ENCODE results near the gene EZH2. TPM values are rescaled to one million over a fixed set of nuclear protein-coding genes. Genes with fewer than 3 reads are reported as not detected.

The EZH2 gene
- total RNA-seq, 2 experiments from 2014 or later, result 117 to 126 TPM

- peak; percentile 45 for DNase-seq
- POLR2A ChIA-PET, result interaction anchor here (1.3 to 1.7 kb wide), 3 partner anchors 27 to 85 kb away, joined by 4 to 7 read pairs (median 4); partner anchors contain the start of gene EZH2
- intact Hi-C loops (cut with DNase I, micrococcal nuclease), result loop anchor here (1.0 to 2.0 kb wide), 6 partner anchors 26 to 109 kb away; no protein-coding TSS in a partner anchor
- H3K9me3 Mint-ChIP-seq (ENCODE audit: low read depth), result no peaks in the 10 kb centered on the region
- ATAC-seq, result peak; percentile 87
- peaks cover 42% of the 10 kb centered on the region for H3K4me1 Mint-ChIP-seq
- H3K4me3 Mint-ChIP-seq, result peak overlapping the region; percentile 9
- H3K27me3 Mint-ChIP-seq, result no peaks in the 10 kb centered on the region
- H3K36me3 Mint-ChIP-seq (ENCODE audit: low read depth), result peaks cover 10% of the 10 kb centered on the region
- H3K27ac Mint-ChIP-seq, result peak overlapping the region; percentile 59
- CTCF ChIA-PET, result interaction anchor here (0.7 to 3.1 kb wide), 22 partner anchors 10 to 292 kb away, joined by 3 to 32 read pairs (median 4); no protein-coding TSS in a partner anchor
Observed at GRCh38 chr7:148856891-148857290, 27.2 kb downstream of the EZH2 start.

GRCh38 chr7:148856578-148856881 lies 27.6 kb downstream of the EZH2 start:
- DNase-seq (no peak), ATAC-seq (no peak)
- Mint-ChIP-seq H3K9me3 (ENCODE audit: low read depth) (no peaks in the 10 kb centered on the region), H3K4me1 (peaks cover 41% of the 10 kb centered on the region), H3K27ac (peak overlapping the region; percentile 78), H3K36me3 (ENCODE audit: low read depth) (peaks cover 8% of the 10 kb centered on the region), H3K27me3 (no peaks in the 10 kb centered on the region), H3K4me3 (no peak overlapping the region)
- ChIA-PET POLR2A (interaction anchor here (1.3 to 1.7 kb wide), 3 partner anchors 27 to 85 kb away, joined by 4 to 7 read pairs (median 4); partner anchors contain the start of gene EZH2), CTCF (interaction anchor here (0.8 to 3.1 kb wide), 27 partner anchors 10 to 292 kb away, joined by 3 to 32 read pairs (median 4); no protein-coding TSS in a partner anchor)
- intact Hi-C loops (cut with DNase I, micrococcal nuclease), result loop anchor here (1.0 to 2.0 kb wide), 5 partner anchors 26 to 110 kb away; no protein-coding TSS in a partner anchor

- ATAC-seq (no peak), DNase-seq (no peak)
- ChIA-PET CTCF (interaction anchor here (0.6 to 3.1 kb wide), 6 partner anchors 9 to 591 kb away, joined by 3 to 26 read pairs (median 6); no protein-coding TSS in a partner anchor), POLR2A (no interaction called here)
- H3K27me3 Mint-ChIP-seq, result no peaks in the 10 kb centered on the region
- H3K36me3 Mint-ChIP-seq (ENCODE audit: low read depth), result peaks cover 8% of the 10 kb centered on the region
- H3K9me3 Mint-ChIP-seq (ENCODE audit: low read depth), result no peaks in the 10 kb centered on the region
- intact Hi-C loops (cut with DNase I, micrococcal nuclease), result no loop called here
- H3K4me3 Mint-ChIP-seq, result no peak overlapping the region
- H3K4me1 Mint-ChIP-seq, result peaks cover 47% of the 10 kb centered on the region
- no peak overlapping the region for H3K27ac Mint-ChIP-seq
Observed at GRCh38 chr7:148854983-148855382, 29.1 kb downstream of the EZH2 start.

GRCh38 chr7:148852272-148852671 lies 31.8 kb downstream of the EZH2 start:
- no peaks in the 10 kb centered on the region for H3K9me3 Mint-ChIP-seq (ENCODE audit: low read depth)
- ATAC-seq, result no peak
- H3K27ac Mint-ChIP-seq, result no peak overlapping the region
- H3K4me3 Mint-ChIP-seq, result no peak overlapping the region
- POLR2A ChIA-PET, result no interaction called here
- no peak for DNase-seq
- no peaks in the 10 kb centered on the region for H3K27me3 Mint-ChIP-seq
- intact Hi-C loops (cut with DNase I, micrococcal nuclease), result no loop called here
- peaks cover 2% of the 10 kb centered on the region for H3K36me3 Mint-ChIP-seq (ENCODE audit: low read depth)
- H3K4me1 Mint-ChIP-seq, result peaks cover 56% of the 10 kb centered on the region
- CTCF ChIA-PET, result interaction anchor here (1.4 to 1.5 kb wide), 2 partner anchors 35 to 89 kb away, joined by 3 to 7 read pairs; no protein-coding TSS in a partner anchor

- Mint-ChIP-seq H3K4me3 (no peak overlapping the region), H3K4me1 (peaks cover 50% of the 10 kb centered on the region), H3K27ac (no peak overlapping the region), H3K9me3 (ENCODE audit: low read depth) (no peaks in the 10 kb centered on the region), H3K36me3 (ENCODE audit: low read depth) (peaks cover 8% of the 10 kb centered on the region), H3K27me3 (no peaks in the 10 kb centered on the region)
- ChIA-PET POLR2A (no interaction called here), CTCF (interaction anchor here (0.6 to 1.5 kb wide), 4 partner anchors 9 to 178 kb away, joined by 3 to 4 read pairs (median 3); partner anchors contain the start of gene PDIA4)
- ATAC-seq (no peak), DNase-seq (no peak)
- intact Hi-C loops (cut with DNase I, micrococcal nuclease), result no loop called here
Observed at GRCh38 chr7:148850564-148850963, 33.5 kb downstream of the EZH2 start.

GRCh38 chr7:148849393-148850098 lies 34.5 kb downstream of the EZH2 start:
- no peak for DNase-seq
- Mint-ChIP-seq H3K27ac (no peak overlapping the region), H3K4me1 (peaks cover 46% of the 10 kb centered on the region), H3K9me3 (ENCODE audit: low read depth) (no peaks in the 10 kb centered on the region), H3K4me3 (no peak overlapping the region), H3K36me3 (ENCODE audit: low read depth) (peaks cover 13% of the 10 kb centered on the region), H3K27me3 (no peaks in the 10 kb centered on the region)
- CTCF ChIA-PET, result no interaction called here
- no peak for ATAC-seq
- intact Hi-C loops (cut with DNase I, micrococcal nuclease), result no loop called here
- POLR2A ChIA-PET, result no interaction called here

- ATAC-seq, result no peak
Observed at GRCh38 chr7:148847815-148848734, 36.0 kb downstream of the EZH2 start.

GRCh38 chr7:148838905-148839304 lies 45.2 kb downstream of the EZH2 start:
- Mint-ChIP-seq H3K27ac (peak overlapping the region; percentile 42), H3K4me1 (peaks cover 27% of the 10 kb centered on the region), H3K4me3 (no peak overlapping the region), H3K27me3 (no peaks in the 10 kb centered on the region), H3K9me3 (ENCODE audit: low read depth) (peaks cover 1% of the 10 kb centered on the region), H3K36me3 (ENCODE audit: low read depth) (peaks cover 59% of the 10 kb centered on the region)
- no peak for DNase-seq
- intact Hi-C loops (cut with DNase I, micrococcal nuclease), result loop anchor here in 1 of 2 experiments (5.0 kb wide), 1 partner anchor 33 kb away; no protein-coding TSS in a partner anchor
- ChIA-PET POLR2A (no interaction called here), CTCF (interaction anchor here (0.7 kb wide), 1 partner anchor 159 kb away, joined by 3 read pairs; no protein-coding TSS in a partner anchor)
- ATAC-seq, result no peak

More at GRCh38 chr7:148847815-148848734, 36.0 kb downstream of the EZH2 start:
- ChIA-PET CTCF (interaction anchor here (1.1 to 3.1 kb wide), 2 partner anchors 8 to 11 kb away, joined by 3 to 20 read pairs; no protein-coding TSS in a partner anchor), POLR2A (no interaction called here)
- Mint-ChIP-seq H3K27me3 (no peaks in the 10 kb centered on the region), H3K27ac (no peak overlapping the region), H3K4me3 (no peak overlapping the region), H3K36me3 (ENCODE audit: low read depth) (peaks cover 24% of the 10 kb centered on the region), H3K9me3 (ENCODE audit: low read depth) (no peaks in the 10 kb centered on the region), H3K4me1 (peaks cover 43% of the 10 kb centered on the region)
- intact Hi-C loops (cut with DNase I, micrococcal nuclease), result no loop called here
- DNase-seq, result no peak

- Mint-ChIP-seq H3K27ac (no peak overlapping the region), H3K4me3 (no peak overlapping the region), H3K9me3 (ENCODE audit: low read depth) (peaks cover 1% of the 10 kb centered on the region), H3K4me1 (peaks cover 25% of the 10 kb centered on the region), H3K36me3 (ENCODE audit: low read depth) (peaks cover 62% of the 10 kb centered on the region), H3K27me3 (no peaks in the 10 kb centered on the region)
- no peak for DNase-seq
- POLR2A ChIA-PET, result no interaction called here
- ATAC-seq, result peak; percentile 51
- intact Hi-C loops (cut with DNase I, micrococcal nuclease), result loop anchor here in 1 of 2 experiments (5.0 kb wide), 1 partner anchor 36 kb away; no protein-coding TSS in a partner anchor
- CTCF ChIA-PET, result no interaction called here
Observed at GRCh38 chr7:148835854-148836253, 48.2 kb downstream of the EZH2 start.

GRCh38 chr7:148834605-148835004 lies 49.5 kb downstream of the EZH2 start:
- intact Hi-C loops (cut with DNase I, micrococcal nuclease), result loop anchor here in 1 of 2 experiments (5.0 kb wide), 1 partner anchor 38 kb away; no protein-coding TSS in a partner anchor
- no peak for ATAC-seq
- H3K4me3 Mint-ChIP-seq, result no peak overlapping the region
- peaks cover 67% of the 10 kb centered on the region for H3K36me3 Mint-ChIP-seq (ENCODE audit: low read depth)
- CTCF ChIA-PET, result interaction anchor here (0.9 kb wide), 1 partner anchor 231 kb away, joined by 3 read pairs; no protein-coding TSS in a partner anchor
- H3K27ac Mint-ChIP-seq, result no peak overlapping the region
- H3K9me3 Mint-ChIP-seq (ENCODE audit: low read depth), result peaks cover 1% of the 10 kb centered on the region
- peaks cover 16% of the 10 kb centered on the region for H3K4me1 Mint-ChIP-seq
- POLR2A ChIA-PET, result no interaction called here
- DNase-seq, result no peak
- no peaks in the 10 kb centered on the region for H3K27me3 Mint-ChIP-seq

GRCh38 chr7:148831782-148832181 lies 52.3 kb downstream of the EZH2 start:
- no peaks in the 10 kb centered on the region for H3K9me3 Mint-ChIP-seq (ENCODE audit: low read depth)
- H3K4me1 Mint-ChIP-seq, result no peaks in the 10 kb centered on the region
- no peak overlapping the region for H3K27ac Mint-ChIP-seq
- DNase-seq, result no peak
- ChIA-PET CTCF (interaction anchor here (0.5 to 1.6 kb wide), 3 partner anchors 16 to 131 kb away, joined by 3 to 5 read pairs (median 4); no protein-coding TSS in a partner anchor), POLR2A (no interaction called here)
- H3K27me3 Mint-ChIP-seq, result no peaks in the 10 kb centered on the region
- ATAC-seq, result no peak
- H3K4me3 Mint-ChIP-seq, result no peak overlapping the region
- intact Hi-C loops (cut with DNase I, micrococcal nuclease), result loop anchor here in 1 of 2 experiments (1.0 kb wide), 1 partner anchor 36 kb away; no protein-coding TSS in a partner anchor
- H3K36me3 Mint-ChIP-seq (ENCODE audit: low read depth), result peaks cover 55% of the 10 kb centered on the region
